GM21447 (cell line): Measurements from ENCODE around the gene ITSN2.
A peak's percentile ranks its signal among the peaks of the same experiment; 100 is the strongest.
"Not testable (repeated sequence)": the region's sequence is repeated elsewhere in the genome, so short reads cannot be mapped to it uniquely, and the experiment has no call there.

ENCODE experiments used
- ATAC-seq: cut with Tn5 transposase; IDR thresholded peaks from one replicate; pipeline ENCODE4 v1.9.1; 2021; ENCODE audit not compliant: unreplicated experiment

ITSN2 gene

DNA sequence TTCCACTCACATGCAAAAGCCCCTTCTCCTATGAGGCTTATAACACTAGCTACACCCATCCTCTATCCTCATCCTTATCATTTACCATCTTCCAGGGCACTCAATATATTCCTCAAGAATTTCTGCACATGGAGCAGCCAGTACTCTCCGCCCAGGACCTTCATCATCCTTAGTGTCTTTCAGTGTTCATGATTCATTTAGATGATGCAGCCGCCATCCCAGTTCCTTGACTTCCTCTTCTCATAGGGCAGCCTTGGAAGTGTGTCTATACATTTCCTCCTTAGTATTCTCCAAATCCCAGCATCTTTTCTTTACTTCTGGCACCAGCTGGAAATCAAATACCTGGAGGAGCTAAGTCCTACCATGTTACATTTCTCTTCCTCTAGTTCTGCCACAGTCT, 3.0 kb upstream of the ITSN2 start:
- ATAC-seq = no peak

DNA sequence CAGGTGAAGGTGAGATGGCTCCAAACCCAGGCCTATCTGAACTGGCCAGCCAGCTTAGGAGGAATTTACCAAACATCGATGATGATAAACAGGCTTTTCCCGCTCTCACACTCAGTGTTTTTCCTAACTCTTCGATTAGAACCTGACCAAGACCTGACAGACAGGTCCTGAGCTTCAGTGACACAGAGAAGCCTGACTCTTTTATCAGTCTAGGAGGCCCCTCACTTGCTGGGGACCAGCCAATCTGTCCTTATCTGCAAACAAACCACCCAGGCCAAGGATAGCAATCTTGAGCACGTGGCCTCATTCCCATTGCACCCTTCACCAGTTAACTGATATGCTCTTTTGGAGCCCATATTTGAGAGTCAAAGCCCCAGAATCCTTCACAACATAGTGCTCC, 1.9 kb upstream of the ITSN2 start:
- no peak for ATAC-seq

DNA sequence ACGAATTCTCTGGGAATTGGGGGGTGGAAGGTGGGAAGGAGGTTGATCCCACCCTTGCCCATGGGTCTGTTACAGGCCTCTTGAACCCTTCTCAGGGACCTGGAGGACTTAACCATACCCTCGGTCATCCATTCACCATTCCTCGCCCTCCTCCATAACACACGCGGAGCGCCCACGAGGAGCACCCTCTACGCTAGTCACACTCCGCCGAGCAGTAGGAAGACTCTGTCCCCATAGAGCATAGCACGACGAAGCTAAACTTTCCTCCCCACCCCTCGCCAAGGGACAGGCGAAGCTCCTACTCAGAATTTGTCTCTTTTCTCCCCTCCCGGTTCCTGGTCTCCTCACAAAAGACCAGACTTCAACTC, 611 bp upstream of the ITSN2 start:
- no peak for ATAC-seq

DNA sequence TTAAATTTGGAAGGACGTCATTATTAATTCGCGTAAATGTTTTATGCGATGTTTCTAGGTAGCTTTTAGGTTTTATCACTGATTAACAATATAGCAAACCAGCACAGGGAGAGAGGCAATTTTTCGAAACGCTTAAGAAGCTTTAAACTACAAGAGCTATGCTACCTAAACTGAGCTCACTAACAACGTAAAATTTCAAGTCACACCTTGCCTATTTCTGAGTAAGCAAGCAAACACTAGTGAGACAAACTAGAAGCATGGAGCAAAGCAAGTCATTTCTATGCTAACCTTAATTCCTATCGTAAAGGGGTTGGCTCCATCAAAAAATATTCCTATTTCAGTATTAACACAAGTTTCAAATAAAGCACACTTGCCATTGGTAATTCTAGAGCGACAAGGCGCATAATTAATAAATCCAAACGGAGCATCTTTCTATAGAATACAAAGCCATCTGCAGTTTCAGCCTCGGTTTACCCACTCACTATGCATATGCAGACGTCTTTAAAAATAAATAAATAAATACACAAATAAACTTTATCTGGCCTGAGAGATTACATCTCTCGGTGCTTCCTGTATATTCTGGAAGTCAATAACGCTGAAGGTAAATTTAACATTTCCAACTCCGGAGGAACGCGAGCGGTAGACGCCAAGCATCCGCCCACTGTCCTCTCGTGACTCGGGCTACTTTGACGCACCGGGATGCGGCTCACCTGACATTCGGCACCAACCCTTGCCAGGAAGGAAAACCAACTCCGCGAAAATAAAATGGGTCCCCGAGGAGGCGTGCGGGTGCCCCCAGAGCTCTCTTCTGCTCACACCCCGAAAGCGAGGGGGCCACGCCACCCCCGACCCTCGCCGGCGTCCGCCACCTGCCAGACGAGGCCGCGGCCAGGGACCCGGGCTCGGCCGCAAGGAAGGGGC, 947 bp downstream of the ITSN2 start:
- peak; percentile 12 for ATAC-seq

DNA sequence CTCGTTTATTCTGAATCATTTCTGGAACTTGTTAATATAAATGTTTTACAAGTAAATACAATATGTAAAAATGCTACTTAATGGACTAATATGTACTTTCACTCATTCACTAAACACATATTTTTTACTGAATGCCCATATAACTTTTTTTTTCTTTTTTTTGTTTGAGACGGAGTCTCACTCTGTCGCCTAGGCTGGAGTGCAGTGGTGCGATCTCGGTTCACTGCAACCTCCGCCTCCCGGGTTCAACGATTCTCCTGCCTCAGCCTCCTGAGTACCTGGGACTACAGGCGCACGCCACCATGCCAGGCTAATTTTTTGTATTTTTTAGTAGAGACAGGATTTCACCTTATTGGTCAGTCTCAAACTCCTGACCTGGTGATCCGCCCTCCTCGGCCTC, 2.6 kb downstream of the ITSN2 start:
- ATAC-seq = not testable (repeated sequence)

DNA sequence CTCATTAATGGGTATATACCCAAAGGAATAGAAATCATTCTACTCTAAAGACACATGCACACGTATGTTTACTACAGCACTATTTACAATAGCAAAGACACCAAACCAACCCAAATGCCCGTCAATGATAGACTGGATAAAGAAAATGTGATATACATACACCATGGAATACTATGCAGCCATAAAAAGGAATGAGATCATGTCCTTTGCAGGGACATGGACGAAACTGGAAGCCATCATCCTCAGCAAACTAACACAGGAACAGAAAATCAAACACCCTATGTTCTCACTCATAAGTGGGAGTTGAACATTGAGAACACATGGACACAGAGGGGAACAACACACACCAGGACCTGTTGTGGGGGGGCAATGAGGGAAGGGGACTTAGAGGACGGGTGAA, 3.2 kb downstream of the ITSN2 start:
- ATAC-seq = not testable (repeated sequence)

DNA sequence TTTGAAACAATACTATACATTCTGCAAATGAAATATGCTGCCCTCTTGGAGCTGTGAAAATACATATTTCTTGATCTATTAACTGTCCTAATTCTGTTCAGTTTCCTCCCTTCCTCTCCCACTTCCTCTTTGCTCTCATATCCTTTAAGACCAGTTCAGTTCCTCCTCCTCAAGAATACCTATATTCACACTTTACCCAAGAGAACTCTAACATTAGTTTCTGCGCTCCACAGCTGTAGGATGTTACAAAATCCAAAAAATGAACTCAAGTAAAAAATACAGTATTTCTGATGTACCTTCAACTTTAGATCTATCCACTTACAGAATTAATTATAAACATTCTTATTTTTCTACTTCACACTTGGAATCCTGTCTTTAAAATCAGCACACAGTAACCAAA, 5.4 kb downstream of the ITSN2 start:
- ATAC-seq = no peak

DNA sequence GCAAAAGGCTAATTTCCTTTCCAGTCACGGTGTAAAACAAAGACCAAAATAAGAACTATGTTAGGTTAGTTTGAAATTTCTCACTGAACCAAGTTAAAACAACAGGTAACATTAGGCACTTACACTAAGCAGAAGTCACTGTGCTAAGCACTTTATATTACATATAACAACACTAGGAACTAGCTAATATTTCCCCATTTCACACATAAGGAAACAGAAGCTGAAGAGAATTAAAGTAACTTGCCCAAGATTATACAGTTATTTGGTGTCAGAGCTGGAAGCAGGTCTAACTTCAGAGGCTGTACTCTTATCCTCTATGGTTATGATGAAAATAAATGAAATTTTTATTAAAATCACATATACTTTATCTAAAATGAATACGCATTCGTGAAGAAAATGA, 5.9 kb downstream of the ITSN2 start:
- ATAC-seq = no peak

DNA sequence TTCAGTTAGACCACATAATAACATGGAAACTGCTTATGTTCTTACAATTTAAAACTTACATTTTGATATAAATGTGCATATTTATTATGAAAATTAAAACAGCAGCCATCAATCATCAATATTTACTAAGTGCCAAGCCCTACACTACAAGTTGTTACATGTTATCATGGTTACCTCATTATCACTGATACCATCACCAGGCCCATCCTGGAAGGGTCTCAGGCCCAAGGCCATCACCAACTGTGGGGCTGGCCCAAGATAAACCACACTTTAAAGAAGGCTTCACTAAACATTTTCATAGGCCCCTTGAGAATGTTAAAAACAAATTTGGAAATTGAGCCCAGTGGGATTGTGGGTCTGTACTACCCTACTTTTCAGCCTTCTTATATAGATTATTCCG, 6.4 kb downstream of the ITSN2 start:
- ATAC-seq = no peak

DNA sequence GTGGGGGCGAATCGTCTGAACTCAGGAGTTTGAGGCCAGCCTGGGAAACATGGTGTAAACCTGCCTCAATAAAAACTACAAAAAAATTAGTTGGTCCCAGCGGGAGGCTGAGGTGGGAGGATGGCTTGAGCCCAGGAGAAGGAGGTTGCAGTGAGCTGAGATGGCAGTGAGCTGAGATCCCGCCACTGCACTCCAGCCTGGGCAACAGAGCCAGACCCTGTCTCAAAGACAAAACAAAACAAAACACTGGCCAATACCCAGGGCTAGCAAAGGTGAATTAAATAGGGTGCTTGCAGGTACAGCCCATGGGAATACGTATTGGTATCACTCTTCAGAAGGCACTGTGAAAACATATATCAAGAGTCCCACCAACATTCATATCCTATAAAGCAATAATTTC, 7.0 kb downstream of the ITSN2 start:
- no peak for ATAC-seq

DNA sequence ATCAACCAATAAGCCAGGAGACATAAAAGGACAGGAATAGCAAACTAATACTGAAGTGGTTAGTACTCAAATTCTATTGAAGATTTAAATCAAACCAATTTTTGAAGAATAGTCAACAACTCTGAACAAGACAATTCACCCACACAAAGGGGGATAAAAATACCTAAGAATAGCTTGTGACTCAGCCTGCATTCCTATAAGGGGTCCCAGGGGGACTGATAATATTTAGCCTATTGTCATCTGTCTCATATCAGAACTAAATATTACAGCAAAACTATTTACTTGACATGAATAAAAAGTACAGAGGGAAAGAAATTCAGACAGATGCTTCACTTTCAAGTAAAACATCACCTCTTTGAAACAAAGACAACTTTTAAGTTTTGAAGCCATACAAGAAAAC, 7.7 kb downstream of the ITSN2 start:
- ATAC-seq = no peak

DNA sequence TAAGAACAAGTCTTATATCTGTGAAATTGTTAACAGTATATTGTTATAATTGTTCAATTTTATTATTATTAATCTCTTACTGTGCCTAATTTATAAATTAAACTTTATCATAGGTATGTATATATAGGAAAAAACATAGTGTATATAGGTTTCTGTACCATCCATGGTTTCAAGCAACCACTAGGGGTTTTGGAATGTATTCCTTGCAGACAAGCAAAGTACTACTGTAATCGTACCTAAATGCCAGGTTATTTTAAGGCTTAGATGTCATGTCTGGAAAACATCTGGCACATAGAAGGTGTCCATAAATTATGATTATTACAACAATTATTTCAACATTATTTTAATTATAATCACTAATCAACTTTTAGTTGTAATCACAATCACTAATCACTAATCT, 8.4 kb downstream of the ITSN2 start:
- ATAC-seq = no peak

DNA sequence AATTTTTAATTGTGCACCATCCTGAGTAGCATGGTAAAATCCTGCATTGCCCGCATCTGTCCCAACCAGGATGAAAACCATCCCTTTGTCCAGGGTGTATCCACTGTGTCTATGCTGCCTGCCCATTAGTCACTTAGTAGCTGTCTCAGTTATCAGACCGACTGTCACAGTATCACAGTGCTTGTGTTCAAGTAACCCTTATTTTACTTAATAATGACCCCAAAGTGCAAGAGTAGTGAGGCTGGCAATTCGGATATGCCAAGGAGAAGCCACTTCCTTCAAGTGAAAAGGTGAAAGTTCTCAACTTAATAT, 8.8 kb downstream of the ITSN2 start:
- no peak for ATAC-seq

DNA sequence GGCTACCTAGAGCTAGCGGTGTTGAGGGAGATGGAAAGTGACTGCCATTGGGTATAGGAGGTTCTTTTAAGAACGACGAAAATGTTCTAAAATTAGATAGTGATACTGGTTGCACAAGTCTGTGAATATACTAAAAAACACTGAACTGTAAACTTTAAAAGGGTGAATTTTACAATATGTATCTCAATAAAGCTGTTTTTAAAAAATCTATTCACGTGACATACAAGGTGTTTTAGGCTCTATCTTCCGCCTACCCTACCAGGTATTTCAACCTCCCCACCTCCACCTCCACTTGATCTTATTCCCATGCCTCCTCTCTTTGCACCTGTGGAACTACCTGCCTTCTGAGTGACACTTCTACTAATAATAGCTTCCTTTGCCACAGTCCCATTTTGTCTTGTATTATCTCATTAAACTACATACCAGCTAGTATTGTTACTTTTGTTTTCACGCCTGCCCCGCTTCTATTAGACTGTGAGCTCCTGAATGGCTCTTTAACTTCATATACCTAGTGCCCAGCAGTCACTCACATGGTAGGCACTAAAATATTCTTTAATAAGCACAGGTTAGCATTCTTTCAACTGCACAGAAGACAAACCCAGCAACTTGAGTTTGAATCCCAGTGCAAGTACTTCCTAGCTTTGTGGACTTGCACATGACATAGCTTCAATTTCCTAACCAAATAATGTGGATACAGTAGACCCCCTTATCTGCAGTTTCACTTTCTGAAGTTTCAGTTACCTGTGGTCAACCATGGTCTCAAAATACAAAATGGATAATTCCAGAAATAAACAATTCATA, 9.3 kb downstream of the ITSN2 start:
- ATAC-seq = no peak

DNA sequence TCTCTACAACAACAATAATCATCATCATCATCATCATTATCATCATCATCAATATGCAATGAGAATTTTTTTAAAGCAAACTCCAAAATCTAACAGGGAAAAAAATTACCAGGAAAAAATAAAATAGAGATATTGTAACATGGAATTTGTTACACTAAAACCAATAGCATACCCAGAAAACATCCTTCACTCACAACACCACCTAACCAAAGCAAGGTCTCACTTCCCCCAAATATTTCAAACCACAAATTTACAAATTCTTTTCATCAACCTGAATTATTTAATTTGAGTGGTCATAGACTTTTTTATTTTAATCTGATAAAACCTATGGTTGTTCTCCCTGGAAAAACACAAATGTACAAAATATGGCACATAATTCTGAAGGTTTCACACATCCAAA, 11.2 kb downstream of the ITSN2 start:
- no peak for ATAC-seq

DNA sequence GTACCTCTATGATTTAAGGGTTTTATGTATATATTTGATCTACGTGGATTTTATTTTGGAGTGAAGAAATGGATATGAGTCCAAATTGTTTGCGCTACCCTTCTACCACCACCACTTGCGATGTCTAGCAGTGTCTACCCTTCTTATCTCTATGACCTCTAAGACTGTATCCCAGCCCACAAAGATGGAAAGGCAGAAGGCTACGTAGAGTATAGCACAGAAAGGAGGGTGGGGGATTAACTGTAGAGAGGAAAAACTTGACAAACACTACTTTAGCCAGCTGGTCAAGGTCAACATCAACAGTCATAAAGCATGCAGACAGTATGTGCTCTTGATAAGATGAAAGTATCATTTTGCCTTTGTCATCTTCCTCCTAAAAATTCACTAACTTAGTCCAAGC, 14.4 kb downstream of the ITSN2 start:
- no peak for ATAC-seq

DNA sequence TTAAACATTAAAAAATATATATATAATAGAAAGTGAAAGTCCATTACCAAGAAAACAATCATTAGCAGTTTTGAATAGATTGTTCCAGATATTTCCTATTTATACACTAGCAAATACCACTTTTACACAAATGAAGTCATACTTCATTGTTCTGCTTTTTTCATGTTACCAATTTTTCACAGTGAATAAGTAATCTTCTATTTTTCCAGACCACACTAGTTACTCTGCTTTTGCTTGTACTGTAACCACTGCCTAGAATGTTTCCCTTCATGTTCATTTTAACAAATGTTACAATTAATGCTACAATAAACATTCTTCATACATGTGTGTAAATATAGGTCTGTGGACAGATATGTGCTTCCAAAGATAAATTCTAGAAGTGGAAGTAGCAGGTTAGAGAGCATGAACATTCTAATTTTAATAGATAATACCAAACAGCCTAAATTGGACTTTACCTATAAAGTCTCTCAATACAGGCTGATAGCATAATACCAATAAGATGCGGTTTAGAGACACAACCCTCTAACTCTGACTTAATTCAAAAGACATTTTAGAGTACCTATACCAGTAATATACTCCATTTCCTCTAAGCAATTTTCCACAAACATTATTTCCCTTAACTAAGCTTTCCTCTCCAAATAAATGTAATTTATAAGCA, 17.0 kb downstream of the ITSN2 start:
- peak; percentile 60 for ATAC-seq

DNA sequence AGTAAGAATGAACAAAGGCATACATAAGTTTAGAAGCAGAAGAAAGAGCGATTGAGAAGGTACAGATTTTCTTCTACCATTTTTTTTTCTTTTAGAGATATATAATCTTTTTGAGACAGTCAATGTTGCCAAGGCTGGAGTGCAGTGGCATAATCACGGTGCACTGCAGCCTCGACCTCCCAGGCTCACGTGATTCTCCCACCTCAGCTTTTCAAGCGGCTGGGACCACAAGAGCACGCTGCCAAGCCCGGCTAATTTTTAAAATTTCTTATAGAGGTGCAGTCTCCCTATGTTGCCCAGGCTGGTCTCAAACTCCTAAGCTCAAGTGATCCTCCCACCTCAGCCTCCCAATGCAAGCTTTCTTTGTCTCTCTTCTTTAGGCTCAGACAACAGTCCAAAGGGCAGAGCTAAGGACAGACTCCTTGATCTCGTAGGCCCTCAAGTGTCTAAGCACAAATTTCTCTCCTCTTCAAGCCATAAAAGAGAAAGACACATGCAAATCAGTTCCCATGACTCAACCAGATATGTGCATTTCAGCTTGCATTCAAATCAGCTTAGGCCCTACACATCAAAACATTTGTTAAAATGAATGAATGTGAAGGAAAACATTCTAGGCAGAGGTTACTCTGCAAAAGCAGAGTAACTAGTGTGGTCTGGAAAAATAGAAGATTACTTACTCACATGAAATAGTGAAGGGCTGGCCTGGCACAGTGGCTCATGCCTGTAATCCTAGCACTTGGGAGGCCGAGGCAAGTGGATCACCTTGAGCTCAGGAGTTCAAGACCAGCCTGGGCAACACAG, 18.0 kb downstream of the ITSN2 start:
- ATAC-seq = peak; percentile 47

DNA sequence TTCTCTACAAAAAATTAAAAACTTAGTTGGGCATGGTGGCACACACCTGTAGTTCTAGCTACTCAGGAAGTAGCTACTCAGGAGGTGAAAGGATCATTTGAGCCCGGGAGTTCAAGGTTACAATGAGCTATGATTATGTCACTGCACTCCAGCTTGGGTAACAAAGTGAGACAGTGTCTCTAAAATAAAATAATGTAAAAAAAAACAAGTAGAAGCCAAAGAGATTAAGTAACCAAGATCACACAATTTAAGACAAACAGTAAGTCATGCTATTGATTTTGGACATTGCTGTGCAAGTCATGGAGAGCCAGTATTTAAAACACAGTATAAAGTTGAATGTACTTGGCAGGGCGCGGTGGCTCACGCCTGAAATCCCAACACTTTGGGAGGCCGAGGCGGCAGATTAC, 20.5 kb downstream of the ITSN2 start:
- no peak for ATAC-seq

DNA sequence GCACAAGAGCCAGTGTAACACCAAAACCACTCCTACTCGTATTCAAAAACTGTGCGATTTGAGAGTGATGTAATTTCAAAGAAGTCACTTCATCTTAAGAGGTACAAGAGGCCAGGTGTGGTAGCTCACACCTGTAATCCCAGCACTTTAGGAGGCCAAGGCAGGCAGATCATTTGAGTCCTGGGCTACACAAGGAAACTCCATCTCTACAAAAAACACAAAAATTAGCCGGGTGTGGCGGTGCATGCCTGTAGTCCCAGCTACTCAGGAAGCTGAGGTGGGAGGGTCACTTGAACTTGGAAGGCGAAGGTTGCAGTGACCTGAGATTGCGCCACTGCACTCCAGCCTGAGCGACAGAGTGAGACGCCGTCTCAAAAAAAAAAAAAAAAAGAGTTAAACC, 21.2 kb downstream of the ITSN2 start:
- ATAC-seq = not testable (repeated sequence)

DNA sequence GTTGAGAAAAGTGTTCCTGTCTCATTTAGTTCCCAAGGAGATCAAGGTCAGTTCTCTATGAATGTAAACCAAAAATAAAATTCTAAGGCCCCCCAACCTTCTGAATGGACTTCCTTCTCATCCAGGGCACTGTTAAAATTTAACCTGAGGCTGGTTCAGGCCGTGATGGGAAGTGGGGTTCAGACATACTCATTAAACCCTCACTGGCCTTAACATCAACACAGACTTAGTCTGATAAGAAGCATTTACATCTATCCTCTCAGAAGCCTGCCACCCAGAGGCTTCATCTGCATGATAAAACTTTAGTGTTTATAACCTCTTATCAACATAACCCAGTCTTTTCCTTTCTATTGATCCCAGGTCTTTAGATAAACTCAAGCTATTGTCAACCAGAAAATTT, 22.4 kb downstream of the ITSN2 start:
- no peak for ATAC-seq
